ENCODE measurements around the gene METTL27. TPM values are rescaled to one million over a fixed set of nuclear protein-coding genes. Genes with fewer than 3 reads are reported as not detected.

Gene METTL27
- total and polyA plus RNA-seq, 9 of the 15 experiments (the other 6 are each of a cell fraction or from before 2014, with no cell fraction given), result 0.08 to 0.82 (median 0.33) TPM; not detected in 4

- peak; percentile 77; the same call in 1 of the 2 replicates for TF ChIP-seq ZNF263 (CRISPR knock-in tag; IDR thresholded peaks at IDR 0.05; ENCODE audit: borderline replicate concordance)
- peak; percentile 98 for TF ChIP-seq JUN (IDR thresholded peaks at IDR 0.05; ENCODE audit: borderline replicate concordance, low read depth, low read length)
- TF ChIP-seq JUN (CRISPR knock-in tag; IDR thresholded peaks at IDR 0.05; ENCODE audit: borderline replicate concordance), result peak; percentile 62; the same call in 1 of the 2 replicates
- TF ChIP-seq TAF15 (IDR thresholded peaks at IDR 0.05; ENCODE audit: low read depth, low read length), result no peak
- no peak for TF ChIP-seq CLOCK (CRISPR knock-in tag; IDR thresholded peaks at IDR 0.05; ENCODE audit: borderline replicate concordance)
- TF ChIP-seq GABPB2 (CRISPR knock-in tag; conservative IDR thresholded peaks at IDR 0.05), result no peak
- TF ChIP-seq CREM (IDR thresholded peaks at IDR 0.05; ENCODE audit: low read depth), result peak; percentile 76
- peak; percentile 69; the same call in 1 of the 2 replicates for TF ChIP-seq LEF1 (IDR thresholded peaks at IDR 0.05)
- TF ChIP-seq CBX5 (IDR thresholded peaks at IDR 0.05; ENCODE audit: borderline replicate concordance, low read depth), result no peak
- TF ChIP-seq HIVEP1 (CRISPR knock-in tag; IDR thresholded peaks at IDR 0.05), result no peak
- peak in 1 of 2 experiments; percentile 78; a peak in 2 of 4 replicates for TF ChIP-seq ARNT (IDR thresholded peaks at IDR 0.05)
- no peak for TF ChIP-seq POU5F1 (IDR thresholded peaks at IDR 0.05; ENCODE audit: borderline replicate concordance, low read depth, low read length, partially characterized antibody)
- no peak for TF ChIP-seq CTCFL (IDR thresholded peaks at IDR 0.05; ENCODE audit: borderline replicate concordance, insufficient read depth, low read depth, low read length, poor library complexity, severe bottlenecking)
- no peak for TF ChIP-seq SREBF2 (CRISPR knock-in tag; IDR thresholded peaks at IDR 0.05)
- TF ChIP-seq TEAD1 (CRISPR knock-in tag; IDR thresholded peaks at IDR 0.05), result peak; percentile 99
- TF ChIP-seq ELF4 (CRISPR knock-in tag; IDR thresholded peaks at IDR 0.05), result no peak
- TF ChIP-seq SAP30 (IDR thresholded peaks at IDR 0.05; ENCODE audit: borderline replicate concordance, insufficient read depth, low read depth, low read length, poor library complexity, severe bottlenecking), result no peak
- peak; percentile 94 for TF ChIP-seq SMARCC2 (IDR thresholded peaks at IDR 0.05; ENCODE audit: low read depth)
- TF ChIP-seq XRCC3 (IDR thresholded peaks at IDR 0.05), result no peak
- no peak for TF ChIP-seq UBTF (IDR thresholded peaks at IDR 0.05; ENCODE audit: borderline replicate concordance in 1 of 2, low read depth in 2 of 2, low read length in 2 of 2)
Observed at GRCh38 chr7:73851410-73852338, 9.4 kb upstream of the METTL27 start (continued).
